Measurements from ENCODE around the gene MED26.
"Not testable (repeated sequence)": the region's sequence is repeated elsewhere in the genome, so short reads cannot be mapped to it uniquely, and the experiment has no call there.

Gene MED26

GRCh38 chr19:16628183-16628983, at the start of gene MED26:
MED26 (minus strand) TSS chr19:16628204; CDS start chr19:16627943, 261 bp downstream.
- DNase-seq: peak; percentile 97

GRCh38 chr19:16677055-16677454, 49.1 kb upstream of the MED26 start:
- no peak for DNase-seq

DNA sequence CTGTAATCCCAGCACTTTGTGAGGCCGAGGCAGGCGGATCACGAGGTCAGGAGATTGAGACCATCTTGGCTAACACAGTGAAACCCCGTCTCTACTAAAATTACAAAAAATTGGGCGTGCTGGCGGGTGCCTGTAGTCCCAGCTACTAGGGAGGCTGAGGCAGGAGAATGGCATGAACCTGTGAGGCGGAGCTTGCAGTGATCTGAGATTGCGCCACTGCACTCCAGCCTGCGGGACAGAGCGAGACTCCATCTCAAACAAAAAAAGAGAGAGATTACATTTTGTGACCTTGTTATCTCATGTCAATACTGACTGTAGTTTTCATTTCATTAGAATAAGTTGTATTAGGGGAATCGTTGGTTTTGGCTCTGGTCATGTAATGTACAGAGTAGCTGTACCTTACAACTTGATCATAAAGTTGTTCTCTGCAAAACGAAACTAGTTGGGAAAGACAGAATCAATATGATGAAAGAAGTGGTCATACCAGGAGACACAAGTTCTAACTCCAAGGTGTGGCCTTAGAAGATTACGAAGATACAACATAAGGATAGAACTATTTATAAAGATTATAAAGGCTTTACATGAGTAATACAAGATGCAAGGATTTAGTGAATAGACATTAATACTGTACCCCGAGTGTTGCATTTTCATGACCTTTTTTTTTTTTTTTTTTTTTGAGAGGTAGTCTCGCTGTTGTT, 48.2 kb upstream of the MED26 start:
- no peak for DNase-seq

DNA sequence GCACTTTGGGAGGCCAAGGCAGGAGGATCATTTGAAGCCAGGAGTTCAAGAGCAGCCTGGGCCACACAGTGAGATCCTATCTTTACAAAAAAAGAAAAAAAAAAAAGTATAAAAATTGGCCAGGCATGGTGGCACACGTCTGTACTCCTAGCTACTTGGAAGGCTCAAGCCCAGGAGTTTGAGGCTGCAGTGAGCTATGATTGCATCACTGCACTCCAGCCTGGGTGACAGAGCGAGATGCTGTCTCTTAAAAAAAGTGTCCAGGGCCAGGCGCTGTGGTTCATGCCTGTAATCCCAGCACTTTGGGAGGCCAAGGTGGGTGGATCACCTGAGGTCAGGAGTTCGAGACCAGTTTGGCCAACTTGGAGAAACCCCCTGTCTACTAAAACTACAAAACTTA, 45.8 kb upstream of the MED26 start:
- DNase-seq: not testable (repeated sequence)

GRCh38 chr19:16673231-16673630, 45.2 kb upstream of the MED26 start:
- no peak for DNase-seq

DNA sequence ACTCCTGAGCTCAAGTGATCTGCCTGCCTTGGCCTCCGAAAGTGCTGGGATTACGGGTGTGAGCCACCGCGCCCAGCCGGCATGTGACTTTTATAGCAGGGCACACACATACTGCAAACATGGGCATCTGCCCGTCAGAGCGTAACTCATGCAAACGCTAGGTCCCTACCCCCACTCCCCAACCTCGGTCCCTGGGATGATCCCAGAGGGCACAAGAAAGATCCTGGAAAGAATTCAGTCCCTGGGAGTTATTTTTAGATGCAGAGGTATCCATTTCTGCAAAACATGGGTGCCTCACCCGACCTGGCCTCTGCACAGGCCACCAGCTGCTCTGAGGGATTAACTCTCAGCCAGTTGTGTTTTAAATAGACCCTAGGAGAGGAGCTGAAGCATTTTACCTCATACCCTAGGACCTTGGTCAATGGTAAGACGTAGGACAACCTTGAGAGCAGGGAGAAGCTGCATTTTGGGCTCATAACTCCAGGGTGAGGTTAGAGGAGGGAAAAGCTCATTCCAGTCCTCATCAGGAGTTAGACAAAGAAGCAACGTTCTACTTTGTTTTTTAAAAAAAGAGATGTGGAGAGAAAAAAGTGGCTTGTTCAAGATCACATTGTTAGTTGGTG, 43.8 kb upstream of the MED26 start:
- DNase-seq: peak; percentile 28

GRCh38 chr19:16670291-16670690, 42.3 kb upstream of the MED26 start:
- no peak for DNase-seq

DNA sequence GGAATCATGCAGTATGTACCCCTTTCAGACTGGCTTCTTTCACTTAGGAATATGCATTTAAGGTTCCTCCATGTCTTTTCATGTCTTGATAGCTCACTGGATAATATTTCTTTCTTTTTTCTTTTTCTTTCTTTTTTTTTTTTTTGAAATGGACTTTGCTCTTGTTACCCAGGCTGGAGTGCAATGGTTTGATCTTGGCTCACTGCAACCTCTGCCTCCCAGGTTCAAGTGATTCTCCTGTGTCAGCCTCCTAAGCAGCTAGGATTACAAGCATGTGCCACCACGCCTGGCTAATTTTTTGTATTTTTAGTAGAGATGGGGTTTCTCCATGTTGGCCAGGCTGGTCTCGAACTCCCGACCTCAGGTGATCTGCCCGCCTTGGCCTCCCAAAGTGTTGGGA, 40.7 kb upstream of the MED26 start:
- DNase-seq: not testable (repeated sequence)

DNA sequence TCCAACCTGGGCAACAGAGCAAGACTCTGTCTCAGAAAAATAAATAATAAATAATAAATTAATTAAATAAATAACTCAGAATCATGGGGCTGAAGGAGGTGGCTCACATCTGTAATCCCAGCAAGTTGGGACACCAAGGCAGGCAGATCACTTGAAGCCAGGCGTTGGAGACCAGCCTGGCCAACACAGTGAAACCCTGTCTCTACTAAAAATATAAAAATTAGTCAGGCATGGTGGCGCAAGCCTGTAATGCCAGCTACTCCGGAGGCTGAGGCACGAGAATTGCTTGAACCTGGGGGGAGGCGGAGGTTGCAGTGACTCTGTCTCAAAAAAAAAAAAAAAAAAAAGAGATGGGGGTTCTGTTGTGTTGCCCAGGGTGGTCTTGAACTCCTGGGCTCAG, 40.2 kb upstream of the MED26 start:
- DNase-seq: no peak

GRCh38 chr19:16661480-16662034, 33.6 kb upstream of the MED26 start:
- DNase-seq: peak; percentile 46

DNA sequence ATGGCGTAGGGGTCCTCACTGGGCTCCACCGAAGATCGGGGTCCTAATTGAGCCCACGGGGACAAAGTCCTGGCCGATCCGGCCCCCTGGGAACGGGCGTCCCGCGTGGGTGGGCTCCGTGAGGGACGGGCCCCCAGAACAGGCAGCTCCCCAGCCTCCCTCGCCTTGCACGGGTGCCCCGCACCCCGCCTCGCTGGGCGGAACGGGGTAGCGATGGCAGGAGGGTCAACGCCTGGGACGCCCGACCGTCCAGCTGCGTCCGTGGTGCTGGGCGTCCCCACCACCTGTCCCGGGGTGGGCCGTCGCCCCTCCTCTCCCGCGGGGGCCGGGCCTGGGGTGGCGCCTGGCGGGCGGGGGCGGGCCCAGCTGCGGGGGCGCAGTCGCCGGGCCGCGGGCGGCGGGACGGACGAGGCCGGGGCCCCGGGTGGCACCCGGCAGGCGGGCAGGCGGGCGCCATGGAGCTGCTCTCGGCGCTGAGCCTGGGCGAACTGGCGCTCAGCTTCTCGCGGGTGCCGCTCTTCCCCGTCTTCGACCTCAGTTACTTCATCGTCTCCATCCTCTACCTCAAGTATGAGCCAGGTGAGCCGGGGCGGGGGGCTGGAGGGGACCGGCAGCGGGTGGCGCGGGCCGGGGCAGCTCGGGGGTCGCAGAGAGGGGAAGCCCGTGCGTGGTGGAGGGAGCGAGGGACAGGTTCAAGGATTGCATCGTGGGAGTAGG, 32.9 kb upstream of the MED26 start, which contains the start of gene TMEM38A:
TMEM38A (plus strand) TSS at position 377 of the 717 bp plus-strand sequence; CDS start at position 456, 79 bp downstream.
- peak; percentile 74 for DNase-seq

GRCh38 chr19:16659832-16660708, 32.1 kb upstream of the MED26 start, which contains the start of gene SMIM7:
SMIM7 (minus strand) TSS chr19:16660144; CDS start chr19:16660110, 34 bp downstream.
- DNase-seq: peak; percentile 99

DNA sequence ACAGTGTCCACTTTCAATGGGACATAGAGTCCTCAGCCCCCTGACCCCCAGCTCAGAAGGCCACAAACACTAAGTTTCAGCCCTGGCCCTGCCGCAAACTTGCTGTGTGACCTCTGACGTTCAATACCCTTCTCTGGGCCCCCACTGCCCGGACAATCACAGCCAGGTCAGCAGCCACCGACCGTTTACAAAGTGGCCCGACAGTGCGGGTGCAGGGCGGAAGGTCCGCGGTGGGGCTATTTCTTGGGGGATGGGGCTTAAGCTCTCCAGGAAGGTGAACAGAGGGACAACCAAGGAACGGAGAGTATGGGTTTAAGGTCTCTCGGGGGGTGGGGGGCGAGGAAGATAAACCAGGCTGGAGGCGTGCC, 31.4 kb upstream of the MED26 start:
- no peak for DNase-seq

DNA sequence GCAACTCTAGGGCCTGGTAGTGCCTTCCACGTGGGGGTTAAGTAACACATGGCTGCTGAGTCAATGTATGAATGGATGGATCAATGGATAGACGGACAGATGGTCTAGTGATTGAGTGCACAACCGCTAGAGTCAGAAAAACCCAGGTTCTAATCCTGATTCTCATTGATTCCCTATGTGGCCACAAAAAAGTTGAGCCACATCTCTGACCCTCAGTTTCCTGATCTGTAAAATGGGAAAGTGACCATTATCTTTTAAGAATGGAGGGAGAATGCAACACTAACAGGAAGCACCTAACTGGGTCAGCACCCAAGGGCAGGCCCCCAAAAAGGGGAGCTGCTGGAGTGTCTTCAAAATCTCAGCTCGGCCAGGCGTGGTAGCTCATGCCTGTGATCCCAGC, 29.4 kb upstream of the MED26 start:
- DNase-seq: no peak

DNA sequence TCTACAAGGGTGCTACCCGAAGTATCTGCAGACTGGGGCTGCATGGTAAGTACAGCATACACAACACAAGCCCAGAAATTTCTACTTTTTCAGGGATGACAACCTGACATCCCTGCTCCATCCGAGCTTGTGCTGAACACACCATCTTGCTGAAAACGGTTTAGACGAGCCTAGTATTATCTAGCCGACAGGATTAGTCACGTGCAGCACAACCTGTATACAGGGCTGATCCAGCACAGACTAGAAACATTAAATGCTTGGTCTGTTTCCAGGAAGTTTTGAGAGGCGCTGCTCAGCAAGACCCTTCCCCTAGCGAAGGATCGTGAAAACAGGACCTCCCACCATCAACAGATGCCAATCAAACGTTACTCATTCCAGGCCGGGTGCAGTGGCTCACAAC, 27.7 kb upstream of the MED26 start:
- DNase-seq: no peak

DNA sequence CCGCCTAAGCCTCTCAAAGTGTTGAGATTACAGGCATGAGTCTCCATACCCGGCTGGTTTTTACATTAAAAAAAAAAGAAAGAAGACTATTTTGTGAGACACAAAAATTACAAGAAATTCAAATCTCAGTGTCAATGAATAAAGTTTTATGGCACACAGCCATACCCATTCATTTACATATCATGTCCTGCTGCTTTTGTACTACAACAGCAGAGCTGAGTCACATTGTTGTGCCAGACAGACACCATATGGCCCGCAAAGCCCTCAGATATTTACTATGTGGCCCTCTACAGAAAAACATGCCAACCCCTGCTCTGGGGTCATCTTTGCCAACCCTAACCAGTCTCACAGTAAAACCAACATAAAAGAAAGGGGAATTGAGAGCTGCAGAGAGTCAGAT, 26.6 kb upstream of the MED26 start:
- no peak for DNase-seq

DNA sequence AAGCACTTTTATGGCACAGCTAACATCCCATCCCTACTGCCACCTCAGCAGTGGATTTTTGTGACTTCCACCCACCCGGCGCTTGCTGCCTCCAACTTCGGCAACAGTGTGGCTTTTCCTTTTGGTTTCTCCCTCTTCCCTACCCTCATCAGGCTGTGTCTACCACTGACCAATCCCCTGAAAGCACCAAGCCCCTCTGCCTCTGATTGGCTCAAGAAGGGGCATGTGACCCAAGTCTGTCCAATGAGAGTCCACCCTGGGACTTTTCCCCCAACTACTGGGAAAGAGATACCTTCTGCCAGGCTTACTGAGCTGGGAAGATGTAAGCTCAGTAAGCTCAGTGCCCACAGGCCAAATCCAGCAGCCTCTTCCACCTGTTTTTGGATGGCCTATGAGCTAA, 26.1 kb upstream of the MED26 start:
- DNase-seq: no peak

- peak; percentile 41 for DNase-seq
Measured at GRCh38 chr19:16652854-16653253, 24.9 kb upstream of the MED26 start.

DNA sequence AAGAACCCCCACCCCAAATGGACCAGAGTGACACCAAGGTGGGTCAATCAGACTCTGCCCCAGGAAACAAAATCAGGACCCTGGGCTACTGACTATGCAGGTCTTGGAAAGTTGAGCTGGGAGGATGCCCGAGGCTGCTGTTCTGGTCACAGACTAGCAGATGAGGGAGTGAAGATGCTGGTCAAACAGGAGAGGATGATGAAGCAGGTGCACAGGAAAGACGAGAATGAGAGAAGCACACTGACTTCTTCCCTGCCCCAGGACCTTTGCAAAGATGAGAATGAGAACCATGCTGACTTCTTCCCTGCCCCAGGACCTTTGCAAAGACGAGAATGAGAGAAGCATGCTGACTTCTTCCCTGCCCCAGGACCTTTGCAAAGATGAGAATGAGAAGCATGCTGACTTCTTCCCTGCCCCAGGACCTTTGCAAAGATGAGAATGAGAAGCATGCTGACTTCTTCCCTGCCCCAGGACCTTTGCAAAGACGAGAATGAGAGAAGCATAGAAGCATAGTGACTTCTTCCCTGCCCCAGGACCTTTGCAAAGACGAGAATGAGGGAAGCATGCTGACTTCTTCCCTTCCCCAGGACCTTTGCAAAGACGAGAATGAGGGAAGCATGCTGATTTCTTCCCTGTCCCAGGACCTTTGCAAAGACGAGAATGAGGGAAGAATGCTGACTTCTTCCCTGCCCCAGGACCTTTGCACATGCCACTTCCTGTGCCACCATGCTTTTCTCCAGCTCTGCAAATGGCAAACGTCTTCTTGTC, 23.6 kb upstream of the MED26 start:
- not testable (repeated sequence) for DNase-seq

- DNase-seq: no peak
Measured at GRCh38 chr19:16650821-16651220, 22.8 kb upstream of the MED26 start.

DNA sequence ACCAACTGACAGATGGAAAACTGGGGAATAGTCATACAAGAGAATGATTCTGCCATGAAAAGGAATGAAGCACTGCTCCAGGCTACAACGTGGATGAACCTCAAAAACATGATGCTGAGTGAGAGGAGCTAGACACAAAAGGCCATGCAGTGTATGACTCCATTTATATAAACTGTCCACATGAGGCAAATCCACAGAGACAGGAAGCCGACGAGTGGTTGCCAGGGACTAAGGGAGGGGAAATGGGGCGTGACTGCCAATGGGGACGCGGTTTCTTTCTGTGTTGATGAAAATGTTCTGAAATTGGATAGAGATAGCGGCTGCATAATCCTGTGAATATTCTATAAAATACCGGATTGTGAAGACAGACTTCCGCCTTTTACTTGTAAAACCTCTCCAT, 21.7 kb upstream of the MED26 start:
- DNase-seq: no peak
